ENCODE results near the gene GABPB2.

- TF ChIP-seq, protein P1, sequence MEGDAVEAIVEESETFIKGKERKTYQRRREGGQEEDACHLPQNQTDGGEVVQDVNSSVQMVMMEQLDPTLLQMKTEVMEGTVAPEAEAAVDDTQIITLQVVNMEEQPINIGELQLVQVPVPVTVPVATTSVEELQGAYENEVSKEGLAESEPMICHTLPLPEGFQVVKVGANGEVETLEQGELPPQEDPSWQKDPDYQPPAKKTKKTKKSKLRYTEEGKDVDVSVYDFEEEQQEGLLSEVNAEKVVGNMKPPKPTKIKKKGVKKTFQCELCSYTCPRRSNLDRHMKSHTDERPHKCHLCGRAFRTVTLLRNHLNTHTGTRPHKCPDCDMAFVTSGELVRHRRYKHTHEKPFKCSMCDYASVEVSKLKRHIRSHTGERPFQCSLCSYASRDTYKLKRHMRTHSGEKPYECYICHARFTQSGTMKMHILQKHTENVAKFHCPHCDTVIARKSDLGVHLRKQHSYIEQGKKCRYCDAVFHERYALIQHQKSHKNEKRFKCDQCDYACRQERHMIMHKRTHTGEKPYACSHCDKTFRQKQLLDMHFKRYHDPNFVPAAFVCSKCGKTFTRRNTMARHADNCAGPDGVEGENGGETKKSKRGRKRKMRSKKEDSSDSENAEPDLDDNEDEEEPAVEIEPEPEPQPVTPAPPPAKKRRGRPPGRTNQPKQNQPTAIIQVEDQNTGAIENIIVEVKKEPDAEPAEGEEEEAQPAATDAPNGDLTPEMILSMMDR (IDR thresholded peaks at IDR 0.05; ENCODE audit: low read length), result no peak
- no peak for TF ChIP-seq EZH2 (IDR thresholded peaks at IDR 0.05; ENCODE audit: borderline replicate concordance, low read length)
Measured at GRCh38 chr1:151106894-151107293, 36.3 kb downstream of the GABPB2 start.
